GM20000 (cell line): ENCODE data around the gene CROCC2.

Experiments
- DNase-seq: peaks from one replicate; pipeline ENCODE4 v3.0.0; 2012; ENCODE audit warnings: low spot score
- CTCF ChIP-seq: IDR thresholded peaks from 2 replicates; pipeline ENCODE4 v1.5.1; 2012; ENCODE audit warnings: mild to moderate bottlenecking, control low read depth; ENCODE audit errors: extremely low read depth, missing control alignments

Gene CROCC2

GRCh38 chr2:240988146-240988545 lies 82.0 kb downstream of the CROCC2 start:
- TF ChIP-seq CTCF: no peak
- no peak for DNase-seq

GRCh38 chr2:240988571-240989271 lies 82.6 kb downstream of the CROCC2 start:
- DNase-seq: no peak
- TF ChIP-seq CTCF: no peak

GRCh38 chr2:240989451-240990265 lies 83.5 kb downstream of the CROCC2 start:
- DNase-seq: no peak
- TF ChIP-seq CTCF: no peak

GRCh38 chr2:240990266-240990529 lies 84.1 kb downstream of the CROCC2 start:
- no peak for TF ChIP-seq CTCF
- no peak for DNase-seq

- no peak for DNase-seq
- TF ChIP-seq CTCF: no peak
Measured at GRCh38 chr2:240990726-240991377, 84.7 kb downstream of the CROCC2 start.

GRCh38 chr2:240991378-240992263 lies 85.5 kb downstream of the CROCC2 start:
- DNase-seq: no peak
- no peak for TF ChIP-seq CTCF
